Measurements from ENCODE around the gene NTF3. TPM values are rescaled to one million over a fixed set of nuclear protein-coding genes. Genes with fewer than 3 reads are reported as not detected.

The NTF3 gene
- total RNA-seq, 2 experiments from 2014 or later, result not detected

DNA sequence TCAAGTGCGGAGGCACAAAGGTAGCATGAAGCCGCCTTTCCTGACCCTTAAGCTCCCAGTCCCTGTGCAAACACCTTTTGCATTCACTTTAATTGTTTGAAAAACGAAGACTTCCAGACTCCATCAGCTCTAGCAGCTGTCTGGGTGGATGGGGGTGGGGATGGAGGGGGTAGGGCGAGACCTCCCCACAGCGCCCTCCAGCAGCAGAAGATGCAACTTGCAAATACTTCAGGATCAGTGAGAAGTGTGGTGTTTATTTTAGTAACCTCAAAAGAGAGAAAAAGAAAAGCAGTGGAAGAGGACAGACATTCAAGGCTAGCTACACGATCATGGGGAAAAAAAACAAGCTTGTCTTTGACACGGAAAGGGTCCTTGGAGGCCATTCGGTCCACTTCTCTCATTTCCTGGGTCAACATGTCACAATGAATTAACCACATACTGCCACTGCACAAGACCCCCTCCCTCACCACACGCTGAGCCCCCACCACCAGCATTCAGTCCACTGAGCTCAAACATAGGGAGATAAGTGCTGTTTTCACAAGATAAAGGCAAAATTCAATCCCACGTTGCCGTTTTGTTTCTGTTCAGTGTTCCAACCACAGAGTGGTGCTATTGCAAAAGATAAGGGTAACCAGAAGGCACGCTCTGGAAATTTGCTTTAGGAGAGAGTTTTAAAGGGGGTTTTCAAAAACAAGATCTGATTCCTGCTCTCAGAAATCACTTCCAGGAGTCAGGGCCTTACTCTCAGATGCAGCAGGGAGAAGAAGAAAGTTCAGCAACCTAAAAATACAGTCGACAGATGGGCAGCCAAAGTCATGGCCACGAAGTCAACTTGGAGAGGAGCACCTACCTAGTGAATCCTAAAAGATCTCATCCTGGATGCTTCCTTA lies 3.3 kb upstream of the NTF3 start:
- Mint-ChIP-seq H3K27me3 (peaks cover 62% of the 10 kb centered on the region), H3K4me1 (ENCODE audit: low read depth) (peaks cover 5% of the 10 kb centered on the region), H3K36me3 (ENCODE audit: low read depth) (no peaks in the 10 kb centered on the region), H3K4me3 (no peak overlapping the region), H3K27ac (no peak overlapping the region), H3K9me3 (no peaks in the 10 kb centered on the region)
- intact Hi-C loops (cut with DNase I, micrococcal nuclease), result loop anchor here in 1 of 2 experiments (5.0 kb wide), 1 partner anchor 369 kb away; no protein-coding TSS in a partner anchor
- no peak overlapping the region for H3K27ac ChIP-seq (ENCODE audit: low read depth in 1 of 2, low read length in 2 of 2)
- peaks cover 37 to 45% of the 10 kb centered on the region in 2 experiments for H3K27me3 ChIP-seq (ENCODE audit: control insufficient read depth in 1 of 2, insufficient read depth in 2 of 2, low read length in 2 of 2)
- H3K4me1 ChIP-seq (ENCODE audit: insufficient read depth, low read length), result peaks cover 6% of the 10 kb centered on the region
- H3K36me3 ChIP-seq (ENCODE audit: insufficient read depth, low read length), result no peaks in the 10 kb centered on the region
- H3K4me3 ChIP-seq (ENCODE audit: low read length), result no peak overlapping the region
- TF ChIP-seq, protein P1, sequence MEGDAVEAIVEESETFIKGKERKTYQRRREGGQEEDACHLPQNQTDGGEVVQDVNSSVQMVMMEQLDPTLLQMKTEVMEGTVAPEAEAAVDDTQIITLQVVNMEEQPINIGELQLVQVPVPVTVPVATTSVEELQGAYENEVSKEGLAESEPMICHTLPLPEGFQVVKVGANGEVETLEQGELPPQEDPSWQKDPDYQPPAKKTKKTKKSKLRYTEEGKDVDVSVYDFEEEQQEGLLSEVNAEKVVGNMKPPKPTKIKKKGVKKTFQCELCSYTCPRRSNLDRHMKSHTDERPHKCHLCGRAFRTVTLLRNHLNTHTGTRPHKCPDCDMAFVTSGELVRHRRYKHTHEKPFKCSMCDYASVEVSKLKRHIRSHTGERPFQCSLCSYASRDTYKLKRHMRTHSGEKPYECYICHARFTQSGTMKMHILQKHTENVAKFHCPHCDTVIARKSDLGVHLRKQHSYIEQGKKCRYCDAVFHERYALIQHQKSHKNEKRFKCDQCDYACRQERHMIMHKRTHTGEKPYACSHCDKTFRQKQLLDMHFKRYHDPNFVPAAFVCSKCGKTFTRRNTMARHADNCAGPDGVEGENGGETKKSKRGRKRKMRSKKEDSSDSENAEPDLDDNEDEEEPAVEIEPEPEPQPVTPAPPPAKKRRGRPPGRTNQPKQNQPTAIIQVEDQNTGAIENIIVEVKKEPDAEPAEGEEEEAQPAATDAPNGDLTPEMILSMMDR (IDR thresholded peaks at IDR 0.05), result no peak
- ChIA-PET POLR2A (no interaction called here), CTCF (no interaction called here)
- ATAC-seq (ENCODE audit: poor library complexity) (no peak), DNase-seq (no peak)
- H3K9me3 ChIP-seq (ENCODE audit: control insufficient read depth in 1 of 2, insufficient read depth in 1 of 2, low read length in 2 of 2), result peaks cover 0 to 28% of the 10 kb centered on the region in 2 experiments

DNA sequence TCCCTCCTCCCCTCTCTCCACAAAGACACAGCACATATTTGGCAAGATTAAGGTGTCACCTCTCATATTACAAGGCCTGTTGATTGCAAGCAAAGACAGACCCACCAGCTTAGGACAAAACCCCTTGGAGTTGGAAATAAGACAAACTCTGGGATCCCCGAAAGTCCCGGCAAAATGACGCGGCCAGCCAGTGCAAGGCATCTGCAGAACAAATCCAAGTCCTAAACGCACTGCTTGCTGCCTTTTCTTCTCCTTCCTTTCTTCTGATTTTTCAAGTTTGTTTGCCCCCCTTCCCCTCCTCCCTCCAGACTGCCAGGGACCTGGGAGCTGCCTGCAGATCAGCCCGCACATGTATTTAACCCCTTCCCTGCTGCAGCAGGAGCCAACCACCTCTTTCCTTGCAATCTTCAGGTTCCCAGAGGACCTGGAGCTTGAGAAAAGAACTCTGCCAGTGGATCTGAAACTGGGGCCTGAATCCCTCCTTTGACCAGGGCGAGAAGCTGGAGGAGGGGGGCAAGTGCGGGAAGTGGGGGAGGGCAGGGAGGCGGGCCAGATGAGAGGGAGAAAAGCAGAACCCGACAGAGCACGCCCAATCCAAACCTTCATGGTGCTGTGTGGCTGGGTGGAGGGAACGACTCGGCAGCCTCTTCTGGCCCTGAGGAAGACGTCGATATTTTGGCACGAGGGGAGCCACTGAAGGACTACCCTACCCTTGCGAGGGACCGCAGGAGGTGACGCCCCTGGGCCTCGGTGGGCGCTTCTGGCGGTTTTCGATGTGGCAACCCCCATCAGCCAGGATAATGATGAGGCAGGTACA lies 2.0 kb upstream of the NTF3 start:
- CTCF ChIA-PET, result no interaction called here
- Histone ChIP-seq H3K27ac (ENCODE audit: low read depth in 1 of 2, low read length in 2 of 2) (no peak overlapping the region), H3K4me1 (ENCODE audit: insufficient read depth, low read length) (peaks cover 6% of the 10 kb centered on the region), H3K9me3 (ENCODE audit: control insufficient read depth in 1 of 2, insufficient read depth in 1 of 2, low read length in 2 of 2) (peaks cover 0 to 29% of the 10 kb centered on the region in 2 experiments), H3K36me3 (ENCODE audit: insufficient read depth, low read length) (no peaks in the 10 kb centered on the region), H3K27me3 (ENCODE audit: control insufficient read depth in 1 of 2, insufficient read depth in 2 of 2, low read length in 2 of 2) (peaks cover 47 to 55% of the 10 kb centered on the region in 2 experiments), H3K4me3 (ENCODE audit: low read length) (no peak overlapping the region)
- intact Hi-C loops (cut with DNase I, micrococcal nuclease), result loop anchor here in 1 of 2 experiments (5.0 kb wide), 1 partner anchor 367 kb away; no protein-coding TSS in a partner anchor
- peaks cover 5% of the 10 kb centered on the region for H3K4me1 Mint-ChIP-seq (ENCODE audit: low read depth)
- H3K9me3 Mint-ChIP-seq, result no peaks in the 10 kb centered on the region
- H3K27ac Mint-ChIP-seq, result no peak overlapping the region
- H3K36me3 Mint-ChIP-seq (ENCODE audit: low read depth), result no peaks in the 10 kb centered on the region
- H3K4me3 Mint-ChIP-seq, result no peak overlapping the region
- DNase-seq (no peak), ATAC-seq (ENCODE audit: poor library complexity) (no peak)
- TF ChIP-seq, protein P1 (IDR thresholded peaks at IDR 0.05), result no peak
- POLR2A ChIA-PET, result no interaction called here
- H3K27me3 Mint-ChIP-seq, result peaks cover 62% of the 10 kb centered on the region

DNA sequence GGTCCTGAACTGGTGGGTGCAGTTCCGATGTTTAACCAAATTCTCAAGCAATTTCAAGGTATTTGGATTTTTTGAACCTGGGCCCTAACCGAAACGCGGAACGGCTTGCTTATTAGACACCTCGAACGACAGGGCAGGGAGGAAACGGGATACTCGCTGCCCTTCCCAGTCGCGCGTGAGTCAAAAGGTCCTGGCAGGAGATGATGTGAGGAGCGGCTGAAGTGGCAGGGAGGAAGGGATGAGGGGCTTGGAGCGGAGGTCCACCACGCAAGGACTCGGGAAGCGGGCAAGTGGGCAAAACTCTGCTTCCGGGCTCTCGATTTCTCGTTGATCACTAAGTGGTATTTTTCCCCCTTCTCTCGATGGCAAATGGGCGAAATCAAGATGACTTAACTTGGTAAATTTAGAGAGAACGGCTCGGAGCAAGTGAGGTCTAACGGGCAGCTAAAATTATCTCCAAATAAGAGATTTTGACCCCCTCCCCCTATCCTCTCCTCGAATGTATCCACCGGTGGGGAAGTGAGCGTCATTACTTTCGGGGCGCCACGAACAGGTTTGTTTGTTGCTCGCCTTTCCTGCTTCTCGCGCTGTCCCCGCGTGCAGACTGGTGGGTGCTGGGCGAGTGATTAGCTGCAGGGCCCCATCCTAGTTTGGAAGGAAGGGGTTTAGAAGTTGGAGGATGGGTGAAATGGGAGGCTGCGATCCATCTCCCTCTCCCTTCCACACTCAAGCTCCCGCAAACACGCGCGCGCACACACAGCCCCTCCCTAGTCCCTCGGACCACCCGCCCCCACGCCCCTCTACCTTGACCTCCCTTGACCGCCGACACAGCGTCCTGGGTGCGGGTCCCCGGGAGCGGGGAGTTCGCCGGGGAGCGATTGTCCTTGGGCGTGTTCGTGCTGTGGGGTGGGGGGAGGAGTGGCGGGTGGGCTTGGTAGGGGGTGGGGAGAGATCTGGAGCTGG lies 986 bp upstream of the NTF3 start:
- no peaks in the 10 kb centered on the region for H3K36me3 Mint-ChIP-seq (ENCODE audit: low read depth)
- H3K4me3 ChIP-seq (ENCODE audit: low read length), result no peak overlapping the region
- no peak for ATAC-seq (ENCODE audit: poor library complexity)
- DNase-seq, result no peak
- H3K9me3 ChIP-seq (ENCODE audit: control insufficient read depth in 1 of 2, insufficient read depth in 1 of 2, low read length in 2 of 2), result peaks cover 0 to 29% of the 10 kb centered on the region in 2 experiments
- H3K27ac ChIP-seq (ENCODE audit: low read depth in 1 of 2, low read length in 2 of 2), result no peak overlapping the region
- H3K4me1 Mint-ChIP-seq (ENCODE audit: low read depth), result peaks cover 5% of the 10 kb centered on the region
- H3K27me3 Mint-ChIP-seq, result peaks cover 58% of the 10 kb centered on the region
- TF ChIP-seq, protein P1 (IDR thresholded peaks at IDR 0.05), result no peak
- peak overlapping the region; percentile 77 for H3K4me3 Mint-ChIP-seq
- ChIA-PET CTCF (no interaction called here), POLR2A (no interaction called here)
- peaks cover 6% of the 10 kb centered on the region for H3K4me1 ChIP-seq (ENCODE audit: insufficient read depth, low read length)
- no peaks in the 10 kb centered on the region for H3K36me3 ChIP-seq (ENCODE audit: insufficient read depth, low read length)
- H3K9me3 Mint-ChIP-seq, result no peaks in the 10 kb centered on the region
- intact Hi-C loops (cut with DNase I, micrococcal nuclease), result no loop called here
- H3K27ac Mint-ChIP-seq, result no peak overlapping the region
- H3K27me3 ChIP-seq (ENCODE audit: control insufficient read depth in 1 of 2, insufficient read depth in 2 of 2, low read length in 2 of 2), result peaks cover 47 to 64% of the 10 kb centered on the region in 2 experiments
